ENCODE data around the gene NCBP2.

NCBP2 gene

DNA sequence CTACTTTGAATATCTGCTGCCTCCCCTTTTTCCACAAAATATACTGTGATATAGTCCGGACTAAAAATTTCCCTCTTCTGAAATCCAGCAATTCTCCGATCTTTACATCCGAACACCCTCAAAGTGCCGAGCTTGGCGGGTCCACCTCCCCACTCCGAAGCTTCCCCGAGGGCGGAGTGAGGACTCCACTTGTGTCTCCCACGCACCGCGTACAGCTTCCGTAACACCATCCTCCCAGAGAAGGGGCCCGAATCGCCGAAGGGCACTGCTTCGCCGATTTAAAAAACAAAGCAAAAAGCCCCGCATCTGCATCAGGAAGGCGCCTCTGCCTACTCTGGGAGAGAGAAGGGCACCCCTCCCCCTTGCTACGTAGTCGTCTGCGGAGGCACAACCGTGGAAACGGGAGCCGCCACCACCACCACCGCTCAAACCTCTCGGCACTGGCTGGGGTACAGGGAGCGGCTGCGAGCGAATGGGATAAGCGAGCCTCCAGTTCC is 551 bp downstream of the NCBP2 start:
- DNase-seq (ENCODE audit: low spot score) = peak; percentile 72

DNA sequence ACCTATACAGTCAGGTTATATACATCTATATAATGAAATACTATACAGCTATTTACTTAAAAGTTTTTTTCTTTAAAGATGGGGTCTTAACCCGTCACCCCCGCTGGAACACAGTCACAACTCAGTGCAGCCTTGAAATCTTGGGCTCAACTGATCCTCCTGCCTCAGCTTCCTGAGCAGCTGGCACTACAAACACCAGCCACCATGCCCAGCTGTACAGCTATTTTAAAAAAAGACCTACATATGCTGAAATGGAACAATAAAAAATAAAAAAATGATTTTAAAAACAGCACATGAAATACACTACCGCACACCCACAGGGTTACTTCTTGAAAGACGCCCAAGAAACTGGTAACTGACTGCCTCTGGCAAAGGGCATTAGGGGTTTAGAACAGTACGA is 3.8 kb downstream of the NCBP2 start:
- no peak for DNase-seq (ENCODE audit: low spot score)

GRCh38 chr3:196938124-196938523 is 4.2 kb downstream of the NCBP2 start:
- no peak for DNase-seq (ENCODE audit: low spot score)

GRCh38 chr3:196936288-196936687 is 6.0 kb downstream of the NCBP2 start:
- no peak for DNase-seq (ENCODE audit: low spot score)

- no peak for DNase-seq (ENCODE audit: low spot score)
Measured at GRCh38 chr3:196932600-196932999, 9.7 kb downstream of the NCBP2 start.

DNA sequence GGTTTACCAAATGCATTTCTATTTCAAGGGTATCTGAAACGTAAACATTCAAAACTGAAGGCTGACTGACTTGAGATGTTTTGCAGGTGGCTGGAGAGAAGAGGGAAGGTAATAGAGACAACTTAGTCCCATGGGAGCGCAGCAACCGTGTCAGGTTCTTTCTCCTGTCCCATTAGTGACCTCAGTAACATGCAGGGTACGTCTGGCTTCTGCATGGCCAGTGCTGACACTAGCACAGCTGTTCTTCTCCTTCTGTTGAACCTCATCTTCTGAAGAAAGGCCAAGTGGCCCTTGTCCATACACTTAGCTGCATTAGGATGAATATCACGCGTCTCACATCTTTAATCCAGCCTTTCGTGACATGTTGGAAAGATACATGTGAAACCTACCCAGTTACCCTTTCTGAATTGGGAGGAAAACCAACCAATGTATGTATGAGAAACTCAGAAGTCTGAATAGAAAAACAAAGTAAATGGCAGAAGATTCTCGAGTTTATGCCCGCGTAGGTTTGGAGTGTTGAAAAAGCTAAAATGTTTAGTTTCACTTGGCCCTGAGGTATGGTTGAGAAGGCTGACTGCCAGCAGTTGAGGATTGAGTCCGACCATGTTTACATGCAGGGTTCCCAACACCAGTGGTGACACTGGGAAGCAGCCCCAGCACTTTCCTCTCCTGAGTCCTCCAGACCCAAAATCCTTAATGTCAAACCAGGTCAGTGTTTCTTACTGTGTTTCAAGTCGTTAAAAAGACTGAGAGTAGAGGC is 10.3 kb downstream of the NCBP2 start:
- DNase-seq (ENCODE audit: low spot score) = no peak

DNA sequence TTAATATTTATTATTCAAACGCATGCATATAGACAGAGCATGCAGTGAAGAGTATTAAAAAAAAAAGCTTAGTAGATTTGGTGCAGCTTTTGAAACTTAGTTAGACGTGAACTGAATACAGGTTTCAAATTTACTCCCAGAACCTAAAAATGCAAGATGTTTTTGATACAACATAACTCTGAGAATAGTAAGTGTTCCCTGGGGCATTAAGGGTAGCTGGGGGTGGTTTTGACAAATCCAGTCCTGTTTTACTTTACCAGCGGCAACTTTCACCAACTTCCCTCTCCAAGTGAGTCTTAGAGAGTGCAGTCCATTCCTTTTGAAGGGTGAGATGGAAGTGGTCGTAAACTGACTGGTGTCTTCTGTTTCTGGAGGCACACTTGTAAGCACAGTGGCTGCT is 11.2 kb downstream of the NCBP2 start:
- DNase-seq (ENCODE audit: low spot score) = no peak

DNA sequence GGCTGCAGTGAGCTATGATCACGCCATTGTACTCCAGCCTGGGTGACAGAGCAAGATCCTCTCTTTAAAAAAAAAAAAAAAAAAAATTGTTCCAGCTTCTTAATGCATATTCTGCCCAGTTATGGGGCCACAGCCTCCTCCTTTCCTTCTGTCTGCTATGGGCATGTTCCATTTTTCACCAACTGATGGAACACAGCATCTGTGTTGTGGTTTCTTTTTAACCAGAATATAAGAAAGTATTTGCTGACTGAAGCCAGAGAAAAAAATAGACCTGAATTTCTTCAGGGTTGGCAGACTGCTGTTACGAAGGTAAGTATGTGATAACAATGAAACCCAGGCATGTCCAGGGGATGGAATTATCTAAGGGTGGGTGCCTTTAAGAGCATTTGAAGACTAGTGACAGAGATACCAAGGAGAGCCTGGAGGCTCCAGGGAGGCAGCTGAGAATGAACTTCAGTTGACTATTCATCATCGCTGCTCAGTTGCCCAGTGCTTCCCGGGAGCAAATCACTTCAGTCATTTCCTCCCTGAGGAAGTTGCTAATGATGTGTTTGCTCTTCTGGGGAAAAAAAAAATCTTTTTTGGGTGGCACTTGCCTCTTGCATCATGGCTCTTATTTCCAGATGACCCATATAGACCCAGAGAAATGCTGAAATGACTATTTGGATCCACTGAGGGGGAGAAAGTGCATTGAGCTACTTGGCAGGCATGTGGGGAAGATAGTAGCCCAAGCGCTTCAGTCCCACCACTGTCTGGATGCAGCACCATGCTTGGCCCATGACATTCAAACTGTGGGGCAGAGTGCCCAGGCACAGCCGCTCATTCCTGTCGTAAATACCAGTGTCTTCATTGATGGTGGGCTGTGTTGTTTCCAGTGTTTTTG is 14.5 kb downstream of the NCBP2 start:
- no peak for DNase-seq (ENCODE audit: low spot score)

DNA sequence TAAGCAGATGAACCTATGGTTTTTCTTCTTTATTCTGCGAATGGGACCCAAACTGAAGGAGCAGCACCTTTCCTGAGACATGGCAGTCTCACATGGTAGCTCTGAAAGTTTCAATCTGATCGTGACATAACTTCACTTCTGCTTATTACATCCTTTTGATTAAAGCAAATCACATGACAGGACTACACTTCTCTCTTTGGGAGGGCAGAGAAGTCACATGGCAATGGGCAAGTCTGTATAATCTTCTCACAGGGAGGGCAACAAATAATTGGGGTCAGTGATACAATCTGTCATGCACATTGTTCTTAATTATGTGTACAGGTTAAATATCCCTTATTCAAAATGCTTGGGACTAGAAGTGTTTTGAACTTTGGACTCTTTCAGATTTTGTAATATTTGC is 21.6 kb downstream of the NCBP2 start:
- no peak for DNase-seq (ENCODE audit: low spot score)

DNA sequence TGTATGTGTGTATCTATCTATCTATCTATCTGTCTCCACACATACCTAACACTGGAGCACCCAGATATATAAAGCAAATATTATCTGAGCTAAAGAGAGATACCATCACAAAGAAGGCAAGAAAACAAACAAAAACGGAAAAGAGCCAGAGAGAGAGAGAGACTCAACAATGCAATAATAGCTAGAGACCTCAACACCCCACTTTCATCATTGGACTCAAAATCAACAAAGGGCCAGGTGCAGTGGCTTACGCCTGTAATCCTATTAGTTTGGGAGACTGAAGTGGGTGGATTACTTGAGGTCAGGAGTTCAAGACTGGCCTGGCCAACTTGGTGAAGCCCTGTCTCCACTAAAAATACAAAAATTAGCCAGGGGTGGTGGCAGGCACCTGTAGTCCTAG is 23.4 kb downstream of the NCBP2 start:
- no peak for DNase-seq (ENCODE audit: low spot score)

GRCh38 chr3:196916995-196917394 is 25.3 kb downstream of the NCBP2 start:
- no peak for DNase-seq (ENCODE audit: low spot score)

DNA sequence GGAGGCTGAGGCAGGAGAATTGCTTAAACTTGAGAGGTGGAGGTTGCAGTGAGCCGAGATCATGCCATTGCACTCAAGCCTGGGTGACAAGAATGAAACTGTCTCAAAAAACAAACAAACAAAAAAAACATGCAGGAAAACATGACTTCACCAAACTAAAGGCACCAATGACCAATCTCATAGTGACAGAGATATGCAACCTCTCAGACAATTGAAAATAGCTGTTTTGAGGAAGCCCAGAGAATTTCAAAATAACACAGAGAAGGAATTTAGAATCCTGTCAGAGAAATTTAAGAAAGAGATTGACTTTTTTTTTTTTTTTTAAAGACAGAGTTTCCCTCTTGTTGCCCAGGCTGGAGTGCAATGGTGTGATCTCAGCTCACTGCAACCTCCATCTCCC is 26.1 kb downstream of the NCBP2 start:
- DNase-seq (ENCODE audit: low spot score) = no peak

- no peak for DNase-seq (ENCODE audit: low spot score)
Measured at GRCh38 chr3:196915375-196915774, 27.0 kb downstream of the NCBP2 start.

DNA sequence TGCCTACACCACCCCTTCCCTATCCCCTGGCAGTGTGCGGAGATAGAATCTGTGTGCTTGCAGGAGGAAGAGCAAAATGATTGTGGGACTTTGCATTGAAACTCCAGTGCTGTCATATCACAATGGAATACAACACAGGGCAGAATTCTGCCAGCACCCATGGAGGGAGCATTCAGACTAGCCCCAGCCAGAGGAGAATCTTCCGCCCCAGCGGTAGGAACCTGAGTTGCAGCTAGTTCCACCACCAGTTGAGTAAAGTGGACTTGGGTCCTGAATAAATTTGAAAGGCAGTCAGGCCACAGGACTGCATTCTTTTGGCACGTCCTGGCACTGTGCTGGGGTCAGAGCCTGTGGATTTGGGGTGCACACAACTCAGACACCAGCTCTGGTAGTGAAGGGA is 27.5 kb downstream of the NCBP2 start:
- DNase-seq (ENCODE audit: low spot score) = no peak

GRCh38 chr3:196903740-196904139 is 38.6 kb downstream of the NCBP2 start:
- no peak for DNase-seq (ENCODE audit: low spot score)

GRCh38 chr3:196902296-196902695 is 40.0 kb downstream of the NCBP2 start:
- no peak for DNase-seq (ENCODE audit: low spot score)

DNA sequence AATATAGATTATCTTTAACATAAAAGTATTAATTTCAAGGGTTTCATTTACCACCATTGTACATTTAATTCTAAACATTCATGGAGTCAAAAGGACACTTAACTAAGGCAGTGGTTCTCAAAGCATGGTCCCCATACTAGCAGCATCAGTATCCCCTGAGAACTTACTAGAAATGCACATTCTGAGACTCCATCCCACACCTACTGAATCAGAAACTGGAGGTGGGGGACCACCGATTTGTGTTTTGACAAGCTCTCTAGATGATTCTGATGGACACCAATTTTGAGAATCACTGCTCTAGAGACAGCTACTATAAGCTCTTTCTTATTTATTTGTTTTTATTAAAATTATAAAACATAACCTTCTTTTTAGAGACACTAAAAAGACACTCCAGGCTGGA is 40.6 kb downstream of the NCBP2 start:
- no peak for DNase-seq (ENCODE audit: low spot score)

DNA sequence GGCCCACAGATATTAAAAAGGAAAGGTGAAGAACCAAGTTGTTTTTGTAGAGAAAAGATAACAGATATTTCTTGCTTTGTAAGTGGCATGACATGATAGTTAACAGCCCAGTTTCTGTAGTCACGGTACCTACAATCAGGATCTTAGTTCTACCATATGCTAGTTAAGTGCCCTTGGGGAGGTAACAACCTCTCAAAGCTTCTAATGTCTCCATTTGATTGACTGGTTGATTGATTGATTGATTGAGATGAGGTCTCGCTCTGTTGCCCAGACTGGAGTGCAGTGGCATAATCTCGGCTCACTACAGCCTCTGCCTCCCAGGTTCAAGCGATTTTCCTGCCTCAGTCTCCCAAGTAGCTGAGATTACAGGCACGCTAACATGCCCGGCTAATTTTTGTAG is 46.1 kb downstream of the NCBP2 start:
- no peak for DNase-seq (ENCODE audit: low spot score)

- no peak for DNase-seq (ENCODE audit: low spot score)
Measured at GRCh38 chr3:196894557-196895295, 47.6 kb downstream of the NCBP2 start.

- DNase-seq (ENCODE audit: low spot score) = peak; percentile 26
Measured at GRCh38 chr3:196889844-196890708, 52.3 kb downstream of the NCBP2 start.

DNA sequence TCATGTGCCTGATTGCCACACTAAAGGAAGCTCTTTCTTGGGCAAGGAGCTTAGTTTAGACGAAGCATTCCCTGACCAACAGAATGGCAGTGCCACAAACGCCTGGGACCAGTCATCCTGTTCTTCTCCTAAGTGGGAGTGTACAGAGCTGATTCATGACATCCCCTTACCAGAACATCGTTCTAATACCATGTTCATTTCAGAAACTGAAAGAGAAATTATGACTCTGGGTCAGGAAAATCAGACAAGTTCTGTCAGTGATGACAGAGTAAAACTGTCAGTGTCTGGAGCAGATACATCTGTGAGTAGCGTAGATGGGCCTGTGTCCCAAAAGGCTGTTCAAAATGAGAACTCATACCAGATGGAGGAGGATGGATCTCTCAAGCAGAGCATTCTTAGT is 56.2 kb downstream of the NCBP2 start:
- no peak for DNase-seq (ENCODE audit: low spot score)

All from GM03348 (cell line).